SH-SY5Y (cell line): Measurements from ENCODE around the gene PPP1R12C.

Experiments
- GATA2 ChIP-seq: IDR thresholded peaks from 2 replicates; pipeline ENCODE4 v1.6.1; 2011; ENCODE audit warnings: mild to moderate bottlenecking, low read depth, low read length
- GATA3 ChIP-seq: IDR thresholded peaks from 2 replicates; pipeline ENCODE4 v1.6.1; 2011; ENCODE audit warnings: low read depth, mild to moderate bottlenecking, low read length, moderate library complexity

GRCh38 chr19:55077106-55077505 is 40.3 kb downstream of the PPP1R12C start:
- TF ChIP-seq GATA2 = no peak
- TF ChIP-seq GATA3 = no peak
